ENCODE data around the gene SLC1A3. TPM values are rescaled to one million over a fixed set of nuclear protein-coding genes. Genes with fewer than 3 reads are reported as not detected.

SLC1A3 gene
- total and polyA plus RNA-seq, 10 of the 15 experiments (the other 5 are each of a cell fraction or from before 2014, with no cell fraction given), result 0.23 to 4.4 (median 3.3) TPM

- WGBS (ENCODE audit: insufficient coverage, insufficient replicate concordance, low lambda C conversion rate, missing lambda C conversion rate), result 9% methylated on average over 3 of the region's 3 CpGs
- Histone ChIP-seq H2AFZ (ENCODE audit: control insufficient read depth, low read depth, low read length) (no peak overlapping the region), H3K4me1 (ENCODE audit: control insufficient read depth, insufficient read depth, low read length) (no peaks in the 10 kb centered on the region), H4K20me1 (ENCODE audit: control insufficient read depth, insufficient read depth) (no peaks in the 10 kb centered on the region), H3K36me3 (ENCODE audit: control insufficient read depth in 2 of 2, insufficient read depth in 2 of 2, low read length in 1 of 2) (no peaks in the 10 kb centered on the region), H3K4me3 (no peak overlapping the region), H3K9me3 (replicated peaks; ENCODE audit: control insufficient read depth, insufficient read depth, low read length) (no peaks in the 10 kb centered on the region), H3K9ac (ENCODE audit: control insufficient read depth, insufficient read depth, low read length) (no peak overlapping the region), H3K79me2 (ENCODE audit: control insufficient read depth, insufficient read depth, low read length) (no peaks in the 10 kb centered on the region), H3K27me3 (replicated peaks in 1 of 2; ENCODE audit: control insufficient read depth in 2 of 2, insufficient read depth in 2 of 2, low read length in 1 of 2) (no peaks in the 10 kb centered on the region), H3K4me2 (ENCODE audit: control insufficient read depth, insufficient read depth) (no peak overlapping the region), H3K27ac (ENCODE audit: control insufficient read depth, insufficient read depth) (no peak overlapping the region)
- POLR2A ChIA-PET, result no interaction called here
- intact Hi-C loops (cut with micrococcal nuclease; ENCODE audit: unreplicated experiment), result no loop called here
- RAD21 ChIA-PET (ENCODE audit: unreplicated experiment), result no interaction called here
- in situ Hi-C loops (cut with MboI), result no loop called here
- CTCF ChIA-PET, result interaction anchor here (1.0 to 1.5 kb wide), 3 partner anchors 13 to 260 kb away, joined by 3 to 5 read pairs (median 3); no protein-coding TSS in a partner anchor
- no TSS peak for BruUV-seq (replicated peaks)
- DNase-seq (ENCODE audit: low read depth, low spot score) (no peak), ATAC-seq (no peak), FAIRE-seq (no peak)
- TF ChIP-seq ZNF622 (IDR thresholded peaks at IDR 0.05) (no peak), CHD2 (IDR thresholded peaks at IDR 0.05; ENCODE audit: borderline replicate concordance, low read depth, low read length) (no peak), ZSCAN29 (IDR thresholded peaks at IDR 0.05) (no peak), ZNF24 (IDR thresholded peaks at IDR 0.05) (no peak), RAD21 (IDR thresholded peaks at IDR 0.05; ENCODE audit: insufficient read depth, low read depth, low read length) (no peak), PAX5 (IDR thresholded peaks at IDR 0.05; ENCODE audit: borderline replicate concordance, low read depth, low read length) (no peak)
- SMC1A ChIA-PET (ENCODE audit: uncharacterized antibody, unreplicated experiment), result no interaction called here
Measured at GRCh38 chr5:36675282-36675681, 68.9 kb downstream of the SLC1A3 start.

DNA sequence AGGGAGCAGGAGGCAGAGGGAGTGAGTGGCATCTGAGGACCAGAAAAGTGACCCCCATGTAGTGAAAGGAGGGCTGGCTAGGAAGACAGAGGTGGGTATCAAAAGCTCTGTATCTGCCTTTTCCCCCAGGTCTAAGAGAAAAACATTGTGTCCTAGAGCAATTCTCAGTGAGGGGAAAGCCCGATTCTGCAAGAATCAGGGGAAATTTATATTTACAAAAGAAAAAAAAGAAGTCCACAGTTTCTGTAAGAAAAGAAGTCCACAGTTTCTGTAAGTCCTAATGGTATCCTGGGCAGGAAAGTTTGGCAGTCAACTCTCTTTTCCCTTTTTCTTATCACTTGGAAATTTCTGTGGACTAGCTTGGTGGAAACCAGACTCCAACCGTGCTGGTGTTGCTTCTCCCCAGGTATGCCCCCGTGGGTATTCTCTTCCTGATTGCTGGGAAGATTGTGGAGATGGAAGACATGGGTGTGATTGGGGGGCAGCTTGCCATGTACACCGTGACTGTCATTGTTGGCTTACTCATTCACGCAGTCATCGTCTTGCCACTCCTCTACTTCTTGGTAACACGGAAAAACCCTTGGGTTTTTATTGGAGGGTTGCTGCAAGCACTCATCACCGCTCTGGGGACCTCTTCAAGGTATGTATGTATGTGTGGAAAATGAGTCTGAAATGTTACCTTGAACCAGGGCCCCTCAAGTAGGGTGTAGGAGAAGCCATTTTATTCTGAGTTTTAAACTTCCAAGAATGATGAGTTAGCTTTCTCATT lies 73.0 kb downstream of the SLC1A3 start:
- H3K36me3 ChIP-seq (ENCODE audit: control insufficient read depth in 2 of 2, insufficient read depth in 2 of 2, low read length in 1 of 2), result no peaks in the 10 kb centered on the region
- ChIA-PET CTCF (interaction anchor here (1.1 to 1.6 kb wide), 3 partner anchors 9 to 30 kb away, joined by 3 read pairs; no protein-coding TSS in a partner anchor), RAD21 (ENCODE audit: unreplicated experiment) (no interaction called here), SMC1A (ENCODE audit: uncharacterized antibody, unreplicated experiment) (interaction anchor here (1.2 kb wide), 1 partner anchor 9 kb away, joined by 3 read pairs; no protein-coding TSS in a partner anchor), POLR2A (interaction anchor here (0.5 kb wide), 1 partner anchor 29 kb away, joined by 4 read pairs; no protein-coding TSS in a partner anchor)
- H3K27me3 ChIP-seq (replicated peaks in 1 of 2; ENCODE audit: control insufficient read depth in 2 of 2, insufficient read depth in 2 of 2, low read length in 1 of 2), result no peaks in the 10 kb centered on the region
- in situ Hi-C loops (cut with MboI) (no loop called here), intact Hi-C loops (cut with micrococcal nuclease; ENCODE audit: unreplicated experiment) (no loop called here)
- H4K20me1 ChIP-seq (ENCODE audit: control insufficient read depth, insufficient read depth), result no peaks in the 10 kb centered on the region
- no peak overlapping the region for H3K27ac ChIP-seq (ENCODE audit: control insufficient read depth, insufficient read depth)
- ATAC-seq (peak; percentile 54), DNase-seq (ENCODE audit: low read depth, low spot score) (no peak), FAIRE-seq (no peak)
- no peak overlapping the region for H3K4me2 ChIP-seq (ENCODE audit: control insufficient read depth, insufficient read depth)
- H3K4me3 ChIP-seq, result no peak overlapping the region
- H3K79me2 ChIP-seq (ENCODE audit: control insufficient read depth, insufficient read depth, low read length), result no peaks in the 10 kb centered on the region
- no peak overlapping the region for H3K9ac ChIP-seq (ENCODE audit: control insufficient read depth, insufficient read depth, low read length)
- TF ChIP-seq ATF7 (IDR thresholded peaks at IDR 0.05; ENCODE audit: low read depth) (no peak), EED (IDR thresholded peaks at IDR 0.05; ENCODE audit: low read depth) (0 out of 2 replicates have a peak, but pooled peaks have one; percentile 14)
- WGBS (ENCODE audit: insufficient coverage, insufficient replicate concordance, low lambda C conversion rate, missing lambda C conversion rate), result 16% methylated on average over 8 of the region's 8 CpGs
- H2AFZ ChIP-seq (ENCODE audit: control insufficient read depth, low read depth, low read length), result peak overlapping the region; percentile 18; the same call in 1 of the 2 replicates
- no TSS peak for BruUV-seq (replicated peaks)
- H3K9me3 ChIP-seq (replicated peaks; ENCODE audit: control insufficient read depth, insufficient read depth, low read length), result no peaks in the 10 kb centered on the region
- H3K4me1 ChIP-seq (ENCODE audit: control insufficient read depth, insufficient read depth, low read length), result no peaks in the 10 kb centered on the region
